Right lobe of liver (tissue), 6 donors: ENCODE results near the gene CELSR1. TPM values are rescaled to one million over a fixed set of nuclear protein-coding genes. Genes with fewer than 3 reads are reported as not detected.

Experiments used
- ATAC-seq, 4 donors: fragments of 200-7000 bp; cut with Tn5 transposase; one replicate each; pipeline ENCODE4 v1.9.1; 2020; ENCODE audit warnings: mild to moderate bottlenecking in 4 of 4, moderate library complexity in 4 of 4
- DNase-seq, 3 donors: peaks; one replicate each; pipeline ENCODE4 v3.0.0-alpha.2; 2020
- H3K27ac ChIP-seq, 3 donors: fragments of 200-600 bp; one replicate each; pipeline ENCODE4 v1.8.0; 2022
- H3K27me3 ChIP-seq, 2 donors: fragments of 200-600 bp; one replicate each; pipeline ENCODE4 v1.8.0; 2022
- H3K36me3 ChIP-seq, 4 donors: fragments of 200-600 bp; sonication (generic) in 1 of 4; one replicate each; pipeline versions ENCODE4 v1.5.1 to v1.8.0; 2017 to 2022; ENCODE audit warnings: control low read depth in 1 of 4
- H3K4me1 ChIP-seq, 4 donors: fragments of 200-600 bp; sonication (generic) in 1 of 4; one replicate each; pipeline versions ENCODE4 v1.5.1 to v1.8.0; 2017 to 2022; ENCODE audit warnings: control low read depth in 1 of 4
- H3K4me3 ChIP-seq, 3 donors: fragments of 200-600 bp; one replicate each; pipeline ENCODE4 v1.8.0; 2022
- H3K9me3 ChIP-seq, 4 donors: fragments of 200-600 bp; sonication (generic) in 1 of 4; one replicate each; pipeline versions ENCODE4 v1.5.1 to v1.8.0; 2017 to 2022; ENCODE audit warnings: control low read depth in 1 of 4
- CTCF ChIP-seq, 4 donors: fragments of 200-600 bp in 3 of 4; fragments of 450-650 bp in 1 of 4; IDR thresholded peaks; one replicate each; pipeline versions ENCODE4 v1.5.1 to v1.8.0; 2016 to 2022; ENCODE audit warnings: antibody characterized with exemption in 4 of 4, mild to moderate bottlenecking in 2 of 4
- POLR2A ChIP-seq: fragments of 450-650 bp; IDR thresholded peaks from one replicate; pipeline ENCODE4 v1.6.1; 2017; ENCODE audit warnings: antibody characterized with exemption, mild to moderate bottlenecking
- WGBS: methylation state at CpG from one replicate; pipeline ENCODE4 v1.1.6; 2018; ENCODE audit warnings: low coverage, low lambda C conversion rate; ENCODE audit not compliant: insufficient coverage; ENCODE audit errors: missing lambda C conversion rate; 5-methylcytosine and 5-hydroxymethylcytosine counted together
- intact Hi-C, 2 donors: fragments of 100-400 bp; cut with DNase I; formaldehyde crosslinking; loops; one replicate each; pipeline versions ENCODE4 v1.11.2 to v1.14.1; 2022
- total RNA-seq, 6 experiments: library from RNA; depleted of rRNA in 2 of 6; stranded (reverse); fragments of >200 nt in 2 of 6; fragmentation: NEBNext Ultra II Directional in 3 of 6; extraction: Animal tissue kit (Norgen Biotek cat#: 25700) in 3 of 6; gene quantifications; one replicate each; pipeline versions ENCODE4 v1.1.0 to v1.2.4, GENCODE V29; 2016 to 2023
- donor health status: DM: no; HTN: yes; CAD: no.
- donor health status: DM: no; HTN: no; CAD: no.
- donor health status: DM: no; HTN: no; CAD: no.
- donor health status: DM: no; HTN: yes; CAD: no.
- donor health status: DM: no; HTN: yes; CAD: no.

Gene CELSR1
- total RNA-seq, 6 experiments from 2014 or later = 2.9 to 8.2 (median 5.0) TPM

GRCh38 chr22:46525389-46526243 is 11.8 kb downstream of the CELSR1 start:
- Histone ChIP-seq H3K27me3 (no peaks in the 10 kb centered on the region), H3K9me3 (no peaks in the 10 kb centered on the region), H3K4me1 (no peaks in the 10 kb centered on the region), H3K27ac (no peak overlapping the region), H3K4me3 (no peak overlapping the region), H3K36me3 (no peaks in the 10 kb centered on the region)
- 56% methylated on average over 8 of the region's 22 CpGs for WGBS
- intact Hi-C loops = no loop called here
- ATAC-seq = no peak
- no peak for DNase-seq
- TF ChIP-seq CTCF (IDR thresholded peaks at IDR 0.05) (no peak), POLR2A (no peak)

- no peak for TF ChIP-seq POLR2A
- TF ChIP-seq CTCF (IDR thresholded peaks at IDR 0.05) = no peak
- Histone ChIP-seq H3K27me3 (no peaks in the 10 kb centered on the region), H3K4me1 (no peaks in the 10 kb centered on the region), H3K36me3 (no peaks in the 10 kb centered on the region), H3K4me3 (no peak overlapping the region), H3K9me3 (no peaks in the 10 kb centered on the region), H3K27ac (no peak overlapping the region)
- intact Hi-C loops = no loop called here
- ATAC-seq (no peak), DNase-seq (no peak)
- 57% methylated on average over 10 of the region's 19 CpGs for WGBS
Measured at GRCh38 chr22:46524203-46524740, 13.1 kb downstream of the CELSR1 start.

GRCh38 chr22:46522797-46523196 is 14.6 kb downstream of the CELSR1 start:
- Histone ChIP-seq H3K4me1 (no peaks in the 10 kb centered on the region), H3K9me3 (no peaks in the 10 kb centered on the region), H3K36me3 (no peaks in the 10 kb centered on the region), H3K27ac (no peak overlapping the region), H3K4me3 (no peak overlapping the region), H3K27me3 (no peaks in the 10 kb centered on the region)
- 59% methylated on average over 6 of the region's 8 CpGs for WGBS
- TF ChIP-seq CTCF (IDR thresholded peaks at IDR 0.05) = no peak
- no peak for TF ChIP-seq POLR2A
- DNase-seq (no peak), ATAC-seq (no peak)
- intact Hi-C loops = no loop called here

- Histone ChIP-seq H3K4me1 (no peaks in the 10 kb centered on the region), H3K27me3 (no peaks in the 10 kb centered on the region), H3K36me3 (no peaks in the 10 kb centered on the region), H3K27ac (no peak overlapping the region), H3K4me3 (no peak overlapping the region), H3K9me3 (no peaks in the 10 kb centered on the region)
- no peak for DNase-seq
- ATAC-seq = no peak
- intact Hi-C loops = no loop called here
- WGBS = 75% methylated on average over 5 of the region's 5 CpGs
- TF ChIP-seq CTCF (IDR thresholded peaks at IDR 0.05) = no peak
Measured at GRCh38 chr22:46521994-46522393, 15.4 kb downstream of the CELSR1 start.
